Glomerular endothelial cell (primary cell): ENCODE data around the gene CAMTA1. TPM values are rescaled to one million over a fixed set of nuclear protein-coding genes. Genes with fewer than 3 reads are reported as not detected.

Experiments used
- DNase-seq: peaks from one replicate; pipeline ENCODE4 v3.0.0-alpha.2; 2011; ENCODE audit warnings: low read depth, low spot score; ENCODE audit errors: extremely low read depth
- total RNA-seq: library from RNA; depleted of rRNA; stranded (reverse); fragments of >200 nt; gene quantifications from 2 replicates; pipeline ENCODE4 v1.2.3, GENCODE V29; 2015

The CAMTA1 gene
- total RNA-seq, 1 donor from 2014 or later = 111 TPM

DNA sequence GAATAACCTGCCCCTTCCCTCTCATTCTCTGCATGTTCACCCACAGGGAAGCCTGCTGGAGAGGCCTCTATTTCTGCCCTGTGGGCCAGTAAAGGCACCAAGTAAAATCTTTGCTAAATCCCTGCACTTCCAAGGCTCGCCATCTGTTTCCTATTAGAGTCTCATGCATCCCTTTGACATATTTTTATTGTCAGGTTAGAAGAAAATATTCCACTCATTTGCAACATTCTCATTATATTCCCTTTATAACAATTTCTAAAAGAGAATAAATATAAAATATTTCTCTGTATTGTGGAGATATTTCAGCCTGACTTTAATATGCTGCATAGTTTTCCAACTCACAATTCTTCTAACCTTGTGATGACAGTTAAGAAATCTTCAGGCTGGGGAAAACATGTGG is 645.4 kb downstream of the CAMTA1 start:
- no peak for DNase-seq

DNA sequence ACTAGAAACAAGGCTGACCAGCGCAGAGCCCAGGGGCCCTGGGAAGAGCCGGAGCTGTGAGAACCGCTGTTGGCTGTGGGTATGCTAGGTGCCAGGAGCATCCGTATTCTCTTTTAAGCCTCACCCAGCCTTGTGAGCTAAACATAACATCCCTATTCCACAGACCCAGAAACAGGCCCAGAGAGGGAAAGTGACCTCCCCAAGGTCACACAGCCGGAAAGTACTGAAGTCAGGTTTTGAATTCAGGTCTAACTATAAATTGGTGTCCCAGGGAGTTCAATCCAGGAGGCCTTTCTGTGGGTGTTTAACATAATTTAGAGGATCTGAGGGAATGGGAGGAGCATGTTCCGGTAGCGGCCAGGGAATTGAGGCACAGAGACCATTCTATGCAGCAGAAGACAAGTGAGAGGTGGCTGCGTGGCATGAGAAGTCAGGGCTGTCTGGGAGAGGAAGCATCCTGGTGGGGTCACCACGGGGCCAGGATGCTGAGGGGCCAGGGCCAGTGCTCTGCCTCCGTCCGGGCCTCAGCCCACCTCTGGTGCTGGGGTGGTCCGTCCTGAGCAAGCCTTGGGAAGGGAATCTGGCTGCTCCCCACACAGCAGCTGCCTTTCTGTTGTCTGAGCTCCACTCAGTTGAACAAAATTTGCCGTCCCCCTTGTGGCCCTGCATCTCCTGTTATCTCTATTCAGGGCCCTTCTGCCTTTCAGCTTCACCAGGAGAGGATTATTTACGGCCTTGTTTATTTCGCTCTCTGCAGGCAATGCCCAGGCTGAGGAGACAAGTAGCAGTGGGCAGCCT is 647.0 kb downstream of the CAMTA1 start:
- no peak for DNase-seq

DNA sequence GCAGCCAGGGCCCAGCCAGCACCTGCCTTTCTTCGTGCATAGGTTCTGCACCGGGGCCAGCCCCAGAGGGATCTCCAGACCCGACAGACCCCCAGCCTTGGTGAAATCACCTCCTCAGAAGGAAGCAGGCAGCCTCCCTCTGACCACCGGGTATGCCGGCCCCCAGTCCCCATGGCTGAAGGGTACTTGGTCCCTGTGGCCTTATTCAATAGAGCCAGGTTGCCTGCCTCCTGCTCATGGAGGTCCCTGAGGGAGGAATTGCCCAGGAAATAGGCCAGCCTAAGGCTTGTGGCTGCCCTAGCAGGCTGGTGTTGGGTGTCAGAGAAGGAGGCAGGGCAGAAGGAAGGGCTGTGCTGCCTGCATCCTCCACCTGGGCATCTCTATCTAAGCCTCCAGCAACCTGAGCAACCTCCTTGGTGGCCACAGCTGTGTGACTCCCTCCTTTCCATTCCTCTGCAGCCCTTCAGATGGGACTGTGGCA is 647.7 kb downstream of the CAMTA1 start:
- no peak for DNase-seq

DNA sequence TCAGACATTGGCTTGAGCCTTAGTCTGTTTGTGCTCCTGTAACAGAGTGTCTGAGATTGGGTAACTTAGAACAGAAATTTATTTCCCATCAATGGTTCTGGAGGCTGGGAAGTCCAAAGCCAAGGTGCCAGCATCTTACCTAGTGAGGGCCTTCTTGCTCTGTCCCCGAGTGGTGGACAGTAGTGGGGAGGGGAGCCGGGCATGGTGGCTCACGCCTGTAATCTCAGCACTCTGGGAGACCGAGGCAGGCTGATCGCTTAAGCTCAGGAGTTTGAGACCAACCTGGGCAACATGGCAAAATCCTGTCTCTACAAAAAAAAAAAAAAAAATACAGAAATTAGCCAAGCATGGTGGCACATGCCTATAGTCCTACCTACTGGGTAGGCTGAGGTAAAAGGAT is 649.3 kb downstream of the CAMTA1 start:
- DNase-seq = no peak

DNA sequence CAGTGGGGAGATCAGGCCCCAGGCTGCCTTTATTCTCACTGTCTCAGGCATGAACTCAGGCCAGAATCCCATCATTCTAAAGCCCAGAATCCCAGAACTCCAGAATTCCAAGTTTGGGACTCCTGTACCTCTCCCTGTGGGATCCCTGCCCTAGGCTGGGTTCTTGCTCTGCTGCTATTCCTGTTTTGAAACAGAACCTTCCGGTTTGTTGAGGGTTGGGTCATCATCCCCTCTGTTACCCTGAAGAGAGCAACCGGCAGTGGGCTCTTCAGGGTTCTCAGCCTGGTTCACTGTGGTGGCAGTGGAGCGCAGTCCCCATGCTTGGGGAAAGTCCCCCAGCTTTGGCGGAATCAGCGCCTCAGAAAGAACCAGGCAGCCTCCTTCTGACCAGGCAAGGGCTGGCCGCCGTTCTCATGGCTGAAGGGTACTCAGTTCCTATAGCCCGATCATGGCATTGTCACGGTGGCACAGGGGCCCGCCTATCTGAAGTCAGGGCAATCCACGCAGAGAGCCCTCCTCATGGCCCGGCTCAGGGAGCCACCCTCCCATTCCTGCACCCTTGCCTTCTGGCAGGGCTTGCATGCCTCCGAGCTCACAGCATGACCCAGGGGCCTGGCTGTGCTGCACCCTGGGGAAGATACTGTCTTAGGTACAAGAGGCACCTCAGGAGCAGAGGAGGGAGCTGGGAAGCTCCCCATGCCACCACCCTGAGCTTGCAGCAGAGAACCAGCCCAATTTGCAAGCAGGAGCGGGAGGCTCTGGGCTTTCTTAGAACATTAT is 650.2 kb downstream of the CAMTA1 start:
- DNase-seq = no peak

DNA sequence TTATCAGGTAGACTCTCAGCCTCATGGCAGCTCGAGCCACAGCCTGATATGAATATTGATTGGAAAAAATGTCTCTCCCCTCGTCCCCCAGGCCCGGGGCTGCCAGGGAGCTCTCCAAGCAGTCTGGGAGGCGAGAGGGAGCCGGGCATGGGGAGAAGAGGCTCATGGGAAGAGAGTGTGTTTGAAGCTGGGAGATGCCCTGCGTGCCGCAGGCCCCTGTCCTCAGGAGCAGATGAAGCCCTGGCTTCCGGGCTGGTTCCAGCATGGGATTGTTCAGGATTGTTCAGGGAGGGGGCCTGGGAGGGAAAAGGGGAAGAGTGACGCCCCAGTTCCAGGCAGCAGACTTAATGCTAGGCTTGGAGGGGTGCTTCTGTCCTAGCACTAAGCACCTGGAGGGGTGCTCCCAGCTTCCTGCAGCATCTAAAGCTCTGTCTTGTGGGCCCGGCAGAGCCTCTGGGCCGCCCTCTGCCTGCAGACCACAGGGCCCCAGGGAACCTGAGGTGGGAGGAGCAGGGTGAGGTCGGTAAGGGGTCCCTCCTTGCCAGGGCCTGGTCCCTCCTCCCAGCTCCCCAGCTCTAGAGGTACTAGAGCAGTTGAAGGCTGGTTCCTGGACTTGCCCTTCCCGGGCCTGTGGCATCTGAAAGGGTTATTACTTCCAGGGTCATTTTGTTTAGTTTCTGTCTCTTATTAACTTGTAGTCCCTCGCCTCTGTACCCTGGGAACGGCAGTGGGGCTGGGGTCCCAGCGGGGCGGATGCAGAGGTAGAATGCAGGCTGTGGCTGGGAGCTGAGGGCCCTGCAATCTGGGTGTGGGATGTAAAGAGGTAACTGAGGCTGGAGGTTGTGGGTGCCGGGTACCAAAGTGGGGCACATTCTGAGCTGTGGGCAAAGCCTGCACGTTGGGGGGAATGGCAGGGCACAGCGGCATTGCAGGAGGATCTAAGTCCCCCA is 651.1 kb downstream of the CAMTA1 start:
- no peak for DNase-seq

DNA sequence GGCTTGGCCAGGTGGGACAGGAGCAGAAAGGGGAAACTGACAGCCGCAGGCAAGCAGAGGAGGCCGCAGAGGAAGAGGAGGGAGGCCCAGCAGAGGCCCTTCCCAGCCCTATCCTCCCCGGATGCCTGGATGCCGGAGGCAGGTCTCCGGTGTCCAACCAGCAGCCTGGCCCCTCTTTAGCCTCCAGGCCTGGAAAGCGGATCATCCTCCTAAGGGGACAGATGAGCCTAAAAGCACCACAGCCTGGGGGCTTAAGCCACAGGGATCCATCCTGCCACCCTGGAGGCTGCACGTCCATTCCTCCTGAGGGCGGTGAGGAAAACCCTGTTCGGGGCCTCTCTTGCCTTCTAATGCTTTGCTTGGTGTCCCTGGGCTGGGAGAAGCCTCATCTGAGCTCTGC is 651.8 kb downstream of the CAMTA1 start:
- no peak for DNase-seq

DNA sequence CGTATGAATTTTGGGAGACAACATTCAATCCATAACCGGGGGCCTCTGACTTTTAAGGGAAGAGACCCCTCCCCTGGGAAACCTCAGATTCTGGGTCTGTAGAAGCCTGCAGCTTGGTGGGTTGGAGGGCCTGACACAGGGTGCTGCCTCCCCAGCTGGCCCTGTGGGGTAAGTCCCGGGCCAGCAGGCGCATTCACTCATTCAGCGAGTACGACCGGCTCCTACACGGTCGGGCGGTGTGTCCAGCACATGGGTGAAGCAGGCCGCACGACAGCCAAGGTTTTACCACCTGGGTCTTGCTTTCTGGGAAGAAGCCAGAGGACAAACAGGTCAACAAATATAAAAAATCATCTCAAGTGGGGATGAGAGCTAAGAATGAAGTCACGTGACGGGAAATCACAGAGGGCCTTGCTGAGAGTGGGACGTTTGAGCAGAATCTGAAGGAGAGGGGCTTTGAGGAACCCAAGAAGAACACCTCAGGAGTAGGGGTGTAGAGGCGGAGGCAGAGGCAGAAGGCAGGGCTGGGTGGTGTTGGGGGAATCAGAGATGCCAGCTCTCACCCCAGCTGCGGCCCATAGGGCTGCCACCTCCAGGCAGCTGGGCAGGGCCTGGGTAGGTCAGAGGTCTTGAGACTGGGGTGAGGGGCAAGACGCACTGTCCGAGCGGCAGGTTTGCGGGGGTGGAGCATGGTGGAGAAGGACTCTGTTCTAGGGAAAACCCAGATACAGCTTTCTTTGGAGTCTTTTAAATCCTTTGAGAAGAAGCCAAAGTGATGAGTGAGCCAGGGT is 652.5 kb downstream of the CAMTA1 start:
- no peak for DNase-seq

DNA sequence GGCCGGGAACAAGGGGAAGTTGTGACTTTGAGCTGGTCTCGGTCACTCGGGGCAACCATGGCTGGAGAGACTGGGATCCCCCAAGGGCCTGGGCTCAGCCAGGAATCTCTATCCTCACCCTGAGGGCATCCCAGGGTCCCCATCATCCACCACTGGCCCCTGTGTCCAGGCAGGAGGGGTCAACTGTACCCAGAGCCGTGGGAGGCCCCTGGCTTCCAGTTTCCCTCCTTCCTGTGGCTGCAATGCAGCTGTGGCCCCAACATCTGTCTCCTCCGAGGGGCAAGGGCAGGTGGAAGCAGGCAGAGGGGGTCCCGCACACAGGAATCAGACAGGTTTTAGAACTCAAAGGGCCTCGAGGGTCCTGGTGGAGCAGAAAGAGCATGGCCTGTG is 653.1 kb downstream of the CAMTA1 start:
- no peak for DNase-seq

DNA sequence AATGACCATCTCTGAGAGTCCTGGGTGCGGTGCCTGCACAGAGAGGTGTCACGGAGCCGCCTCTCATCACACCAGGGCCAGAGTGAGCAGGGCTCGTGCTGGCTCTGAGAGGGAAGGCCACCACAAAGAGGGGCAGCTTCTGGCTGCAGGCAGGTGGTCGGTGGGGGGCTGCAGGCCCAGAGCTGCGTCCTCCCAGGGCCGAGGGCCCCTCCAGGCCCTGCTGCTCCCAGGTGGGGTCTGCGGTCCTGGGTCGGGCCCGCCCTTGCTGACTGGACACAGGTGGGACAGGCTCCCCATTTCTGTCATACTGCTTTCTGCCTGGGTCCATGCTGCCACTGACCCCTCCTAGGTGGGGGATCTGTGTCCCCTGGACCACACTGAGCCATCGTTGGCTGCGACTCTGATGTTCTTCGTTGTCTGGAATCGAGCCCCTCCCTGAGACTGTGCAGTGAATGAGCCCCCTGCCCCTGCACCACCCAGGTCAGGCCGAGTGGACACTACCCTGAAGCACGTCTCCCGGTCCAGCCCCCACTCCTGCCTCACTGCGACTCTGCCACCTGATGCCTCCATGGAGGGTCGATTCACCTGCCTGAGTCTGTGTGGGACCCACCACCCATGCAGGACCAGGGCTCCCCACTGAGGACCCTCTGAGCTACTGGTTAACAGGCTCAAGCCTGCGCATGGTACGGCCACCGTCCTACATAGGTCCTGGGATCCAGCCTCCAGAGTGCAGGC is 653.8 kb downstream of the CAMTA1 start:
- DNase-seq = no peak

DNA sequence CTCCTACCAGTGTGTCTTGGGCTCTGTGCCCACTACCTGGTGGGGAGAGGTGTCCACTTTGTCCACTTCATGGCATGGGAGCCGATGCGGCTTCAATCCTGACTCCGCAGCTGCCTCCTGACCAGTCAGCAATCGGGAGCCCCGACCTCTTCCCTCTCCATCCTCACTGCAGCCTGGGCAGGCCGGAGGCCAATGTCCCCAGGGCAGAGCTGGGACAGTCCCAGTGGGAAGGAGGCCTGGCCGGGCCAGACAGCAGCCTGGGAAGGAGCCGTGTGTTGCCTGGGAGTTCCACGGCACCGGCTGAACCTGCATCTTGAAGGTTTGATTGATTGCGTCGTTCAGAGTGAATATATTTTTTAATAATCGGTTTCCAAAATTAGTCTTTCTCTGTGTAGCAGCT is 654.9 kb downstream of the CAMTA1 start:
- DNase-seq = no peak

DNA sequence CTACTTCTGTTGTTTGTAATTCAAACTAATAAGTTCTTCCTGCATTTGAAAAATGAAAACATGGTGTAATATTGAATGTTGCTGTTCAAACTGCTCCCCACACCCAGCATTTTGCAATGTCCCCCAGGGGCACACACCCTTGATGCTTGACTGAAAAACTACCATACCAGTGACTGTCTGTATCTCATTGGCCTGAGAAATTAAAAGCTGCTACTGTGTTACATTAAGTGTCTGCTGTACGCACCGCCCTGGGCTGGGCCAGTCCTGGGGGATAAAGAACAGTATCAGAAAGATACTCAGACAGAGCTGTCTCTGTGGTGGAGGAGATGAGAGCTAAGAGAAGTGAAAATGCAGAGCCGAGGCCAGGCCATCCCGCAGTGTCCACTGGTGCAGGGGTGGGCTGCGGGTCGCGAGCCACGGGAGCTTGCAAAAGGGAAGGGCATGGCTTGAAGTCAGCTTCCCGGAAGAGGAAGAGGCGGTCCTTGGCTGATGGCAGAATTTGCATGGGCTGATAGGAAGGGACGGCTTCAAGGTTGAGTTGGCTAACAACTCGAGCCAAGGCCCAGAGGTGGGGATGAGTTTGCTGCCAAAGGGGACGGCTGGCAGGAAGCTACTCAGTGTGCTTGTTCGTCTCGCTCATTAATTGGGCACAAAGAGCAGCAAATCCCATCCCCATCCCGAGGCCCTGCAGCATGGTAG is 656.0 kb downstream of the CAMTA1 start:
- DNase-seq = no peak

DNA sequence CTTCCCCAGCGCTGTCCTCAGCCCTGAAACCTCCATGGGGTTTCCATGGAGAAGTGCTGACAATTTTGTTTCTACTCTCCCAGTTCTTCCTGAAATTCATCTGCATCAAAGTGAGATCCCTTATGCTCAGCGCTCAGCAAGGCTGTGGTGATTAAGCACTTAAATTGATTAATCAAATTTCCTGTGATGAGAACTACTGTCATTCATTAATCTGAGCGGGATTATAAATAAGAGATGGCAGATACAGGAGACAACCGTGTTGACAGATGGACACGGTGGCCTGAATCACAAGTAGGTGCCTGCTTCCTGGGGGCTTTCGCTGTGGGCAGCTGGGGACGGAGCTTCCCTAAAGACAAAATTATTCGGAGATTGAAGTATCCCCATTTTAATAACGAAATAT is 656.8 kb downstream of the CAMTA1 start:
- DNase-seq = no peak

DNA sequence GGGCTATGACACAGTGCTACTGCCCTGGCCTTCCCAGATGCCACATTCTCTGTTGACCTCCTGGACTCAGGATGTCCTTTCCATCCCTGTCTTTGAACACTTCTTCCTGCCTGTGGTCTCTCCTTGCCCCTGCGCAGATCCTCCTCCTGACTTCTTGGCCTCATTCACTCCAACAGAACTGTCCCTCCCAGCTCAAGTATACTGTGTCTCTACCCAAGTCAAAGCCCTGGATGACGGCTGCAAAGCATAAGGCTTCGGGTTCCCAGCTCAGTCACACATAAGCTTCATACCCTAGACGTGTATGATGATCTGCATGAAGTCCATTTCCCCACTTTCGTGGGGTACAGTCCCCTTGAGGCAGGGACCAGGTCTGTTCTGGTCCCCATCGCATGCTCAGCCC is 657.7 kb downstream of the CAMTA1 start:
- no peak for DNase-seq

DNA sequence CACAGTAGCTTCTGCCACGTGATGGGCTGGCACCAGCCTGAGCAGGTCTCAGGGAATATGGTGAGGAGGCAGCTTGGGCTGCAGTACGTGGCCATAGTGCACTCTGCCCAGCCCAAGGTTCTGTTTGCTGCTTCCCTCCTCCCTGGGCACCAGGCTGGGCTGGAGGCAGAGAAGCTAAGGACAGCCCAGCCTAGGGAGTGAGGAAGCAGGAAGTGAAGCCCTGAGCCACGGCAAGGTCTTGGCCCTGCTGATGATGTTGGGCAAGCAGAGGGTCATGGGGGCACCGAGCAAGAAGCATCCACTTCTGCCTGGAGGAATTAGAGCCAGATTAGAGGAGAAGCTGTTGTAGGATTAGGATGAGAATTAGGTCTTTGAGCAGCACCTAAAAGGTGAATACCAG is 659.1 kb downstream of the CAMTA1 start:
- no peak for DNase-seq

DNA sequence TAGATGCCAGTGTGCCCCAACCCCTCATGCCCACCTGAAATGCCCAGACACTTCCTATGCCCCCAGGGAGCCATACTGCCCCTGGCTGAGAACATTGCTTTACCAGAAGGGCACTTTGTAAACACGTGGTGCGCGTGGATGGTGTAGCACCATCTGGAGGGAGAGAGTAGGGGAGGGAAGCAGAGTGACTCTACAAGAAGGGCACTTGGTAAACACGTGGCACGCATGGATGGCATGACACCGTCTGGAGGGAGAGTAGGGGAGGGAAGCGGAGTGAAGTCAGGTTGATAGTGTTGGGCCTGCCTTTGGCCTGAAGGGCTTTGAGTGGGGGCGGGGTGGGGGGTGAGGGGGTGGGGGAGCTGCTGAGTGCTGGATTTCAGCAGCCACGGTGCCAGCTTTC is 661.8 kb downstream of the CAMTA1 start:
- DNase-seq = no peak

DNA sequence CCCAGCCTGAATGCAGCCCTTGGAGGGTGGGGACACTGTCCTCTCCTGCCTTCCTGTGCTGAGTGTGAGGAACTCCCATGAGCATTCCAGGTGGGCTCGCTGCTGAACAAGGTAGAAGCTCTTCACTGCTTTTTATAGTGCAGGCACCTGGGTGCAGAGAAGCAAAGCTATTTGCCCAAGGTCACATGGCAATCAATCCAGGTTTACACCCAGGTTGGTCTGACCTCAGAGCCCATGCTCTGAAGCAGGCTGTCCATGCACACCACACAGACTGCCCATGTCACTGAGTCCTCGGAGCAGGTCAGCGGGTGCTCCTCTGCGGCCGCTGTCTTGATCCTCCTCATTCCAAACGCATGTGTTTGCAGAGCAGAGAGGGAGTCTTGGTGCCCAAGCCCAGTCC is 662.5 kb downstream of the CAMTA1 start:
- DNase-seq = no peak

DNA sequence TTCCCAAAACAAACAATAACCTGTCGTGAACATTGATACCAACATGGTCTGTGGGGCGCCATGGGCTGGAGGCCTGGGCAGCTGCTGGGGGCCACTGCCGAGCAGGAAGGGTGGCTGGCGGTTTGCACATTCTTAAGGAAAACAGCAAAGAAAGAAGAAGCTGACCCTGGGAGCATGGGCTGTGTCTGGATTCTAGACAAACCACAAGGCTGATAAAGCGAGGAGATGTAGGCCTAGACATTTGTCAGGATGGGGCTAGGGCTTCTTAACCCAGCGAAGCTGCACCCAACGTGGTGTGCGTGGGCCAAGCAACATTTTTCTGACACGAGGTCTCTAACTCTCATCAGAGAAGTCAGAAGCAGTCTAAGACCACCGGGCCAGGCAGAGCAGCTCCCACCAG is 663.7 kb downstream of the CAMTA1 start:
- DNase-seq = no peak

DNA sequence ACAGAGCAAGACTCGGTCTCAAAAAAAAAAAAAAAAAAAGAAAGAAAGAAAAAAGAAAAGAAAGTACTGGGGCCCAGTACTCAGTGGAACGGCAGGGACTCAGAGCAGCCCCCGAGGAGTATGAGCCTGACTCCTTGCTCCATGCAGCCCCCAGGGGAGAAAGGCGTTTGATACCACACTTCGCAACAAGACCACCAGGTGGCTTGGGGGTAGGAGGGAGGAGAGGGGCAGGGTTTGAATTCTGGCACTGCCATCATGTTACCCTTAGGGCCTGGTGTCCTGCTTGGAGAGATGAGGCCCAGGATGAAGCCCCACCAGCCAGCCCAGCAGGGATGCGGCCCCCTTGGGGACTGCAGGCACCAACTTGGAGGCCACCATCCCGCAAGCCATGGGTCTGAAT is 664.5 kb downstream of the CAMTA1 start:
- DNase-seq = no peak
